Body of pancreas (tissue), 4 donors: ENCODE measurements around the gene KRTAP13-1. TPM values are rescaled to one million over a fixed set of nuclear protein-coding genes. Genes with fewer than 3 reads are reported as not detected.

Source experiments
- ATAC-seq: fragments of 150-250 bp; one replicate; pipeline ENCODE4 v1.9.1; 2016
- DNase-seq, 4 donors: peaks; one replicate each; pipeline ENCODE4 v3.0.0-alpha.2; 2019
- H3K27ac ChIP-seq, 4 donors: fragments of 200-600 bp; sonication (generic); 1 replicate in 3 of 4; 2 replicates in 1 of 4; pipeline versions ENCODE4 v1.5.1 to v1.6.1; 2016 to 2019; ENCODE audit warnings: mild to moderate bottlenecking in 1 of 4, mixed read lengths in 1 of 4, moderate library complexity in 1 of 4
- H3K27me3 ChIP-seq, 2 donors: fragments of 200-600 bp; sonication (generic); one replicate each; pipeline ENCODE4 v1.6.0; 2016; ENCODE audit warnings: mild to moderate bottlenecking in 1 of 2
- H3K36me3 ChIP-seq, 2 donors: fragments of 200-600 bp; sonication (generic); replicated peaks in 1 of 2; 2 replicates each; pipeline ENCODE4 v1.5.1; 2016; ENCODE audit warnings: low read depth in 2 of 2; ENCODE audit not compliant: insufficient read depth in 1 of 2
- H3K4me1 ChIP-seq: fragments of 200-600 bp; sonication (generic); one replicate; pipeline ENCODE4 v1.6.0; 2016
- H3K4me3 ChIP-seq, 2 donors: fragments of 200-600 bp; sonication (generic); 1 replicate in 1 of 2; 2 replicates in 1 of 2; pipeline ENCODE4 v1.5.1; 2016 to 2019
- H3K9me3 ChIP-seq, 3 donors: fragments of 200-600 bp; sonication (generic); 1 replicate in 2 of 3; 2 replicates in 1 of 3; pipeline ENCODE4 v1.5.1; 2016
- CTCF ChIP-seq, 7 experiments: fragments of 450-650 bp in 4 of 7; fragments of 200-600 bp in 3 of 7; sonication (generic) in 3 of 7; IDR thresholded peaks; one replicate each; pipeline ENCODE4 v1.5.1; 2016 to 2019; ENCODE audit warnings: antibody characterized with exemption in 7 of 7
- POLR2A ChIP-seq, 3 donors: fragments of 450-650 bp; IDR thresholded peaks; one replicate each; pipeline ENCODE4 v1.6.1; 2016; ENCODE audit warnings: antibody characterized with exemption in 3 of 3, mild to moderate bottlenecking in 2 of 3
- WGBS, 2 donors: methylation state at CpG; one replicate each; pipeline ENCODE4 v1.1.5; 2017; 5-methylcytosine and 5-hydroxymethylcytosine counted together
- intact Hi-C: fragments of 100-400 bp; cut with DNase I; formaldehyde crosslinking; loops from one replicate; pipeline ENCODE4 v1.15.1; 2023
- total RNA-seq, 2 donors: library from RNA; depleted of rRNA; stranded (reverse); fragments of >200 nt; gene quantifications; one replicate each; pipeline ENCODE4 v1.1.0, GENCODE V29; 2016

KRTAP13-1 gene
- total RNA-seq, 2 donors from 2014 or later: not detected

- ATAC-seq (peak; percentile 99), DNase-seq (peak; percentile 89 to 94 (median 91))
- Histone ChIP-seq H3K27ac (peak overlapping the region in 1 of 4 donors; percentile 24), H3K27me3 (no peaks in the 10 kb centered on the region), H3K4me1 (no peaks in the 10 kb centered on the region), H3K9me3 (no peaks in the 10 kb centered on the region), H3K4me3 (no peak overlapping the region), H3K36me3 (no peaks in the 10 kb centered on the region)
- TF ChIP-seq CTCF (IDR thresholded peaks at IDR 0.05): peak in 5 of 7 experiments; percentile 26 to 68 (median 56)
- TF ChIP-seq POLR2A (IDR thresholded peaks at IDR 0.05): peak in 1 of 3 donors; percentile 17
- intact Hi-C loops: no loop called here
- WGBS, 2 donors: 15 to 19% methylated on average over 12 to 14 of the region's 14 CpGs
Measured at GRCh38 chr21:30408782-30409494, 13.1 kb downstream of the KRTAP13-1 start.

GRCh38 chr21:30415993-30416392, 20.2 kb downstream of the KRTAP13-1 start:
- ATAC-seq (no peak), DNase-seq (no peak)
- Histone ChIP-seq H3K36me3 (no peaks in the 10 kb centered on the region), H3K27me3 (no peaks in the 10 kb centered on the region), H3K4me1 (no peaks in the 10 kb centered on the region), H3K27ac (no peak overlapping the region), H3K4me3 (no peak overlapping the region), H3K9me3 (no peaks in the 10 kb centered on the region)
- 58 to 63% methylated on average over 5 of the region's 5 CpGs for WGBS, 2 donors
- no peak for TF ChIP-seq POLR2A (IDR thresholded peaks at IDR 0.05)
- no peak for TF ChIP-seq CTCF (IDR thresholded peaks at IDR 0.05)
- intact Hi-C loops: no loop called here

- no peaks in the 10 kb centered on the region for H3K4me1 ChIP-seq
- no peaks in the 10 kb centered on the region for H3K9me3 ChIP-seq
- 67 to 72% methylated on average over 5 of the region's 5 CpGs for WGBS, 2 donors
- no peaks in the 10 kb centered on the region for H3K27me3 ChIP-seq
- TF ChIP-seq CTCF (IDR thresholded peaks at IDR 0.05) (no peak), POLR2A (IDR thresholded peaks at IDR 0.05) (no peak)
- DNase-seq (no peak), ATAC-seq (no peak)
- H3K36me3 ChIP-seq: no peaks in the 10 kb centered on the region
- intact Hi-C loops: no loop called here
- H3K4me3 ChIP-seq: no peak within 1 kb of the TSS
- H3K27ac ChIP-seq: no peak within 1 kb of the TSS
Measured at GRCh38 chr21:30425826-30426225, 30.0 kb downstream of the KRTAP13-1 start, which contains the start of gene KRTAP13-3. TSS of gene KRTAP13-3 (minus strand) at chr21:30425926. CDS start at chr21:30425912, 14 bp downstream.

- intact Hi-C loops: no loop called here
- DNase-seq (no peak), ATAC-seq (no peak)
- TF ChIP-seq CTCF (IDR thresholded peaks at IDR 0.05): no peak
- 40 to 42% methylated on average over 3 of the region's 3 CpGs for WGBS, 2 donors
- no peak overlapping the region for H3K4me3 ChIP-seq
- no peaks in the 10 kb centered on the region for H3K36me3 ChIP-seq
- no peaks in the 10 kb centered on the region for H3K9me3 ChIP-seq
- no peaks in the 10 kb centered on the region for H3K27me3 ChIP-seq
- no peaks in the 10 kb centered on the region for H3K4me1 ChIP-seq
- H3K27ac ChIP-seq: no peak overlapping the region
Measured at GRCh38 chr21:30426731-30427130, 30.9 kb downstream of the KRTAP13-1 start.

GRCh38 chr21:30430170-30430655, 34.4 kb downstream of the KRTAP13-1 start, which contains the start of gene KRTAP13-4:
TSS of gene KRTAP13-4 (plus strand) at chr21:30430220. CDS start at chr21:30430276, 56 bp downstream.
- no peak for ATAC-seq
- H3K4me1 ChIP-seq: no peaks in the 10 kb centered on the region
- intact Hi-C loops: no loop called here
- H3K27me3 ChIP-seq: no peaks in the 10 kb centered on the region
- no peaks in the 10 kb centered on the region for H3K9me3 ChIP-seq
- DNase-seq: peak in 1 of 4 donors; percentile 7
- no peaks in the 10 kb centered on the region for H3K36me3 ChIP-seq
- TF ChIP-seq CTCF (IDR thresholded peaks at IDR 0.05) (no peak), POLR2A (IDR thresholded peaks at IDR 0.05) (no peak)
- 43 to 50% methylated on average over 8 to 9 of the region's 9 CpGs for WGBS, 2 donors
- no peak within 1 kb of the TSS for H3K4me3 ChIP-seq
- H3K27ac ChIP-seq: no peak within 1 kb of the TSS
